Fibroblast of the conjunctiva (primary cell): ENCODE measurements around the gene VANGL2.

Experiments
- DNase-seq: peaks from one replicate; pipeline ENCODE4 v3.0.0-alpha.2; 2010; ENCODE audit warnings: low read depth

VANGL2 gene

GRCh38 chr1:160460214-160460642, 59.9 kb downstream of the VANGL2 start:
- DNase-seq = no peak

GRCh38 chr1:160460683-160461287, 60.4 kb downstream of the VANGL2 start:
- DNase-seq = no peak

- DNase-seq = no peak
Measured at GRCh38 chr1:160465123-160465522, 64.8 kb downstream of the VANGL2 start.

GRCh38 chr1:160466961-160467360, 66.6 kb downstream of the VANGL2 start:
- DNase-seq = no peak

GRCh38 chr1:160467576-160467975, 67.2 kb downstream of the VANGL2 start:
- DNase-seq = no peak

GRCh38 chr1:160471253-160471652, 70.9 kb downstream of the VANGL2 start:
- no peak for DNase-seq

GRCh38 chr1:160472112-160472511, 71.7 kb downstream of the VANGL2 start:
- DNase-seq = no peak

- no peak for DNase-seq
Measured at GRCh38 chr1:160474392-160475242, 74.3 kb downstream of the VANGL2 start.
